ENCODE results near the gene TNFAIP8. TPM values are rescaled to one million over a fixed set of nuclear protein-coding genes. Genes with fewer than 3 reads are reported as not detected.

TNFAIP8 gene
- total and polyA plus RNA-seq, 4 donors, result 13.7 to 32.2 (median 22.4) TPM

GRCh38 chr5:119316086-119316485, 39.7 kb upstream of the TNFAIP8 start:
- no peak for DNase-seq
- intact Hi-C loops (cut with DNase I), result no loop called here
- no peak for ATAC-seq (ENCODE audit: low FRiP score)
- no peaks in the 10 kb centered on the region for H3K36me3 ChIP-seq (ENCODE audit: control insufficient read depth in 1 of 2, insufficient read depth in 2 of 2, low read length in 1 of 2)
- WGBS, 2 donors, result 97 to 98% methylated on average over 8 of the region's 8 CpGs
- peaks cover 0 to 3% of the 10 kb centered on the region in 2 donors for H3K4me1 ChIP-seq (ENCODE audit: control insufficient read depth in 1 of 2, insufficient read depth in 2 of 2, low read length in 2 of 2)
- H3K4me3 ChIP-seq (ENCODE audit: low read length in 2 of 2), result no peak overlapping the region
- no peak overlapping the region for H3K27ac ChIP-seq (ENCODE audit: low read depth in 1 of 2, low read length in 2 of 2)
- H3K27me3 ChIP-seq (ENCODE audit: control insufficient read depth in 1 of 2, insufficient read depth in 2 of 2, low read length in 1 of 2), result no peaks in the 10 kb centered on the region
- no peaks in the 10 kb centered on the region for H3K9me3 ChIP-seq (ENCODE audit: control insufficient read depth, low read length)

GRCh38 chr5:119316906-119317305, 38.9 kb upstream of the TNFAIP8 start:
- WGBS, 2 donors, result 94 to 95% methylated on average over 3 of the region's 3 CpGs

DNA sequence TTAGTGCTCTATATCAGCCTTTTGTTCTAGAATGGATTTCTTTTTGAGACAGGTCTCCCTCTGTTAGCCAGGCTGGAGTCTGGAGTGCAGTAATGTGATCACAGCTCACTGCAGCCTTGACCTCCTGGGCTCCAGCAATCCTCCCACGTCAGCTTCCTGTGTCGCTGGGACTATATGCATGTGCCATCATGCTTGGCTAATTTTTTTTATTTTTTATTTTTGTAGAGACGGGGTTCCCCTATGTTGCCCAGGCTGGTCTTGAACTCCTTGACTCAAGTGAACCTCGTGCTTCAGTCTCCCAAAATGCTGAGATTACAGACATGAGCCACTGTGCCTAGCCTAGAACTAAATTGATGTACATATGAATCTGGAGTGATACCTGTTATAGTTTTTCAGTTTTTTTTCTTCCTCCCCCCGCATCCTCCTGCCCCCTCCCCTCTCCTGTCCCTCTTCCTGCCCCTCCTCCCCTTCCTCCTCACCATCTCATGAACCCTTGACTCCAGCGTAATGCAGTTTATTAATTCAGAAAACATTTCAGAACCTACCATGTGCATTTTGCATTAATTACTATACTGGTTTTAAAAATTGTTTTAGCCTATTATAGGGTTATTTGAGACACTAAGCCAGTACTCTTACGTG, 37.4 kb upstream of the TNFAIP8 start:
- Histone ChIP-seq H3K27me3 (ENCODE audit: control insufficient read depth in 1 of 2, insufficient read depth in 2 of 2, low read length in 1 of 2) (no peaks in the 10 kb centered on the region), H3K9me3 (ENCODE audit: control insufficient read depth, low read length) (no peaks in the 10 kb centered on the region), H3K4me3 (ENCODE audit: low read length in 2 of 2) (no peak overlapping the region), H3K36me3 (ENCODE audit: control insufficient read depth in 1 of 2, insufficient read depth in 2 of 2, low read length in 1 of 2) (no peaks in the 10 kb centered on the region), H3K27ac (ENCODE audit: low read depth in 1 of 2, low read length in 2 of 2) (no peak overlapping the region), H3K4me1 (ENCODE audit: control insufficient read depth in 1 of 2, insufficient read depth in 2 of 2, low read length in 2 of 2) (peaks cover 0 to 5% of the 10 kb centered on the region in 2 donors)
- no peak for DNase-seq
- WGBS, 2 donors, result 76% methylated on average over 7 of the region's 7 CpGs
- ATAC-seq (ENCODE audit: low FRiP score), result no peak
- intact Hi-C loops (cut with DNase I), result no loop called here

More at GRCh38 chr5:119316906-119317305, 38.9 kb upstream of the TNFAIP8 start:
- H3K4me3 ChIP-seq (ENCODE audit: low read length in 2 of 2), result no peak overlapping the region
- H3K27me3 ChIP-seq (ENCODE audit: control insufficient read depth in 1 of 2, insufficient read depth in 2 of 2, low read length in 1 of 2), result no peaks in the 10 kb centered on the region
- intact Hi-C loops (cut with DNase I), result no loop called here
- no peak overlapping the region for H3K27ac ChIP-seq (ENCODE audit: low read depth in 1 of 2, low read length in 2 of 2)
- ATAC-seq (ENCODE audit: low FRiP score) (no peak), DNase-seq (no peak)
- peaks cover 0 to 3% of the 10 kb centered on the region in 2 donors for H3K4me1 ChIP-seq (ENCODE audit: control insufficient read depth in 1 of 2, insufficient read depth in 2 of 2, low read length in 2 of 2)
- H3K36me3 ChIP-seq (ENCODE audit: control insufficient read depth in 1 of 2, insufficient read depth in 2 of 2, low read length in 1 of 2), result no peaks in the 10 kb centered on the region
- no peaks in the 10 kb centered on the region for H3K9me3 ChIP-seq (ENCODE audit: control insufficient read depth, low read length)

DNA sequence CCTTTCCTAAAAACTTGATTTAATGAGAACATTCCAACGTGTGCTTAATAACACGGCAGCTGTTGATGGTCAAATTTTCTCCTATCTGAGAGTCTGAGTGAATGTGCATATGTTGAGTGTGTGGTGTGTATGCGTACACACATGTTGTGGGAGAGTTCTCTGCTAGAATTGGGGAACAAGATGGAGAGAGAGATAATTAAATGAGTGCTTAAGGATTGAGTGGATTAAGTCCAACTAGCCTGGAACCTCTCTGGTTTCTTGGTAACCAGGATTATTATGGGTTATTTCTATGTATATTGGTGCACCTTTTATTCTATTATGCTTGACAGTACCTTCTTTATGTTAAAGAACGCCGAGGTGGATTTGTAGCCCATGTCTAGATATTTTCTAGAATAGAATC, 36.4 kb upstream of the TNFAIP8 start:
- intact Hi-C loops (cut with DNase I), result no loop called here
- 93 to 95% methylated on average over 5 of the region's 5 CpGs for WGBS, 2 donors
- DNase-seq (no peak), ATAC-seq (ENCODE audit: low FRiP score) (no peak)
- no peaks in the 10 kb centered on the region for H3K27me3 ChIP-seq (ENCODE audit: control insufficient read depth in 1 of 2, insufficient read depth in 2 of 2, low read length in 1 of 2)
- H3K4me3 ChIP-seq (ENCODE audit: low read length in 2 of 2), result no peak overlapping the region
- no peak overlapping the region for H3K27ac ChIP-seq (ENCODE audit: low read depth in 1 of 2, low read length in 2 of 2)
- H3K4me1 ChIP-seq (ENCODE audit: control insufficient read depth in 1 of 2, insufficient read depth in 2 of 2, low read length in 2 of 2), result peaks cover 3% of the 10 kb centered on the region in 2 donors
- no peaks in the 10 kb centered on the region for H3K36me3 ChIP-seq (ENCODE audit: control insufficient read depth in 1 of 2, insufficient read depth in 2 of 2, low read length in 1 of 2)
- no peaks in the 10 kb centered on the region for H3K9me3 ChIP-seq (ENCODE audit: control insufficient read depth, low read length)

DNA sequence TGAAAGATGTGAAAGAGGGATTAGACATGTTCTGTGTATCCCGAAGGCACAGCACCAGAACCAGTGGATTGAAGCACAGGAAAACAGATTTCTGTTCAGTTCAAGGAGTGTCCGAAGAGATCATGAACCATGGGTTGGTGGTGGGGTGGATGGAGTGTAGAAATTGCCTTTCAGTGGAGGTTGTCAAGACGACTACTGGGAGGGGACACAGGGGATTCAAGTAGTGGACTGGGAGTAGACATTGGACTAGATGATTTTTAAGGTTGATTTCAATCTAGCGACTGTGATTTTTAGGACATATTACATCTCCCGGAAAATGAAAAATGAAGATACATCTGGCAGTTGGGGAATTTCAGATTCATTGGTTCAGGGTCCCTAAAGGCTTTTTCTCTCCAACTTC, 35.9 kb upstream of the TNFAIP8 start:
- intact Hi-C loops (cut with DNase I), result loop anchor here in 1 of 2 donors (5.0 kb wide), 1 partner anchor 33 kb away; no protein-coding TSS in a partner anchor
- 97% methylated on average over 5 of the region's 5 CpGs for WGBS, 2 donors

GRCh38 chr5:119321569-119322311, 34.1 kb upstream of the TNFAIP8 start:
- peak overlapping the region in 1 of 2 donors; percentile 65 for H3K27ac ChIP-seq (ENCODE audit: low read depth in 1 of 2, low read length in 2 of 2)
- no peaks in the 10 kb centered on the region for H3K27me3 ChIP-seq (ENCODE audit: control insufficient read depth in 1 of 2, insufficient read depth in 2 of 2, low read length in 1 of 2)
- WGBS, 2 donors, result 94 to 97% methylated on average over 6 of the region's 6 CpGs
- no peaks in the 10 kb centered on the region for H3K9me3 ChIP-seq (ENCODE audit: control insufficient read depth, low read length)
- H3K4me1 ChIP-seq (ENCODE audit: control insufficient read depth in 1 of 2, insufficient read depth in 2 of 2, low read length in 2 of 2), result peaks cover 3 to 4% of the 10 kb centered on the region in 2 donors
- intact Hi-C loops (cut with DNase I), result loop anchor here in 1 of 2 donors (5.0 kb wide), 1 partner anchor 34 kb away; no protein-coding TSS in a partner anchor
- no peak for DNase-seq
- ATAC-seq (ENCODE audit: low FRiP score), result no peak
- H3K4me3 ChIP-seq (ENCODE audit: low read length in 2 of 2), result no peak overlapping the region
- H3K36me3 ChIP-seq (ENCODE audit: control insufficient read depth in 1 of 2, insufficient read depth in 2 of 2, low read length in 1 of 2), result no peaks in the 10 kb centered on the region

More for the DNA sequence above, 35.9 kb upstream of the TNFAIP8 start:
- Histone ChIP-seq H3K4me1 (ENCODE audit: control insufficient read depth in 1 of 2, insufficient read depth in 2 of 2, low read length in 2 of 2) (peaks cover 3 to 4% of the 10 kb centered on the region in 2 donors), H3K27ac (ENCODE audit: low read depth in 1 of 2, low read length in 2 of 2) (no peak overlapping the region), H3K36me3 (ENCODE audit: control insufficient read depth in 1 of 2, insufficient read depth in 2 of 2, low read length in 1 of 2) (no peaks in the 10 kb centered on the region), H3K27me3 (ENCODE audit: control insufficient read depth in 1 of 2, insufficient read depth in 2 of 2, low read length in 1 of 2) (no peaks in the 10 kb centered on the region), H3K9me3 (ENCODE audit: control insufficient read depth, low read length) (no peaks in the 10 kb centered on the region), H3K4me3 (ENCODE audit: low read length in 2 of 2) (no peak overlapping the region)
- DNase-seq (no peak), ATAC-seq (ENCODE audit: low FRiP score) (no peak)

DNA sequence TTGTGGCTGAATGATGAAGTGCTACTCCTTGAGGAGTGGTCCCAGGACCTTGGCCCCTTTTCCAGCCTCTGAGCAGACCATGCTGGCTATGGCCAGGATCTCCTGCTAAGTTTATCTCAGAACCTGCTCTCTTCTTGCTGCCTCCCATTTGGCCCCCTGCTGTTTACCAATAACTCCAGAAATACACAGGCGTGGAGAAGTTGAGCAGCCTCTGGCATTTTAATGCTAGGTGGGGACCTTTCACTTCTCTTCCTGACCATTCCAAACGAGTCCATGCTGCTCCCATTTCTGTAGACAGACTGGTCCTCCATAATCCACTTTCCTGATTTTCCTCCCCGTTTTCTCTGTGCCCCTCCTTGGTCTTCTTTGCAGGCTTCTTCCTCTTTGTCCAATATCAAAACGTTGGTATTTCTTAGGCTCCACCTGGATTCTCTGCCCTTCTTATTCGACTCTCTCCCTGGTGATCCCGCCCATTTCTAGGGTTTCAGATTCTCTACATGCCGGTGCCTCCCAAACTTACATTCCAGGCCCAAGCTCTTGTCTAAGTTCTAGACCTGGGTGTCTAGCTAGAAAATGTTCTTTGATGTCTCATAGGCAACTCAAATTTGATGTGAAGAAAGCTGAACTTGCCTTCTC, 33.4 kb upstream of the TNFAIP8 start:
- intact Hi-C loops (cut with DNase I), result loop anchor here in 1 of 2 donors (5.0 kb wide), 1 partner anchor 35 kb away; no protein-coding TSS in a partner anchor
- H3K36me3 ChIP-seq (ENCODE audit: control insufficient read depth in 1 of 2, insufficient read depth in 2 of 2, low read length in 1 of 2), result no peaks in the 10 kb centered on the region
- ATAC-seq (ENCODE audit: low FRiP score) (no peak), DNase-seq (no peak)
- peaks cover 3 to 4% of the 10 kb centered on the region in 2 donors for H3K4me1 ChIP-seq (ENCODE audit: control insufficient read depth in 1 of 2, insufficient read depth in 2 of 2, low read length in 2 of 2)
- H3K4me3 ChIP-seq (ENCODE audit: low read length in 2 of 2), result no peak overlapping the region
- H3K27me3 ChIP-seq (ENCODE audit: control insufficient read depth in 1 of 2, insufficient read depth in 2 of 2, low read length in 1 of 2), result no peaks in the 10 kb centered on the region
- H3K9me3 ChIP-seq (ENCODE audit: control insufficient read depth, low read length), result no peaks in the 10 kb centered on the region
- peak overlapping the region; percentile 16 to 84 for H3K27ac ChIP-seq (ENCODE audit: low read depth in 1 of 2, low read length in 2 of 2)
- 91 to 96% methylated on average over 7 of the region's 7 CpGs for WGBS, 2 donors

DNA sequence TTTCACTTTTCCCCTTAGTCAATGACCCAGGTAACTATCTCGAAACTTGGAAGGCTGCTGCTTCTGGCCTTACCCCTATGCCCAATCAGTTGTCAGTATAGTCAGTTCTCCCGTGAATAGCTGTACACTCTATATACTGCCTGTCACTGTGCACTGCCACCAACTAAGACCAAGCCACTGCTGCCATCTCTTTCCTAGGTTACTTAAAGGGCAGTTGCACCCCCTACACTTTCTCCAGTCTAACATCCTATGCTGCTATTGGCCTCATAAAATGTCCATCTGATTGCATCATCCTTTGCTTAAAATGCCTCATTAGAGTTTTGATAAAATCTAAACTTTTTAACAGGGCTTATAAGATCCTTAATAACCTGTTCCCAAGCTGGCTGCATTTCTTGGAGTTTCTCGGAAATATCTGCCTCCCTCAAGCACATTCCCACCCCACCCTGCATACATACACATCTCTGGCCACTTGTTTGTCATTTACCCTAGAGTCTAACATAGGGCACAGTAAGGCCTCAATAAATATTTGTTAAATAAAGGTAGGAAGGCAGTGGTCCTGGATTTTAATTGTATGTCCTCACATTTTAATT, 32.8 kb upstream of the TNFAIP8 start:
- H3K36me3 ChIP-seq (ENCODE audit: control insufficient read depth in 1 of 2, insufficient read depth in 2 of 2, low read length in 1 of 2), result no peaks in the 10 kb centered on the region
- H3K9me3 ChIP-seq (ENCODE audit: control insufficient read depth, low read length), result no peaks in the 10 kb centered on the region
- DNase-seq, result no peak
- ATAC-seq (ENCODE audit: low FRiP score), result no peak
- H3K27ac ChIP-seq (ENCODE audit: low read depth in 1 of 2, low read length in 2 of 2), result peak overlapping the region; percentile 47 to 85
- no peaks in the 10 kb centered on the region for H3K27me3 ChIP-seq (ENCODE audit: control insufficient read depth in 1 of 2, insufficient read depth in 2 of 2, low read length in 1 of 2)
- no peak overlapping the region for H3K4me3 ChIP-seq (ENCODE audit: low read length in 2 of 2)
- peaks cover 3 to 4% of the 10 kb centered on the region in 2 donors for H3K4me1 ChIP-seq (ENCODE audit: control insufficient read depth in 1 of 2, insufficient read depth in 2 of 2, low read length in 2 of 2)
- WGBS, 2 donors, result 72 to 74% methylated on average over 3 of the region's 3 CpGs
- intact Hi-C loops (cut with DNase I), result loop anchor here in 1 of 2 donors (5.0 kb wide), 1 partner anchor 36 kb away; no protein-coding TSS in a partner anchor

Data from aorta (tissue), 5 donors.